Measurements from ENCODE around the gene DDB1.

DDB1 gene

GRCh38 chr11:61353131-61354067 lies 20.5 kb upstream of the DDB1 start:
- ChIA-PET CTCF (interaction anchor here (1.3 to 27.5 kb wide), 3 partner anchors 8 to 30 kb away, joined by 3 to 352 read pairs (median 239); partner anchors contain the start of genes DDB1 and TKFC), POLR2A (no interaction called here)
- TF ChIP-seq CTCF (IDR thresholded peaks at IDR 0.05; ENCODE audit: insufficient read depth, low read length, missing control alignments): no peak
- no peak overlapping the region for H3K4me3 ChIP-seq (ENCODE audit: low read depth, low read length)
- DNase-seq (ENCODE audit: low read depth, low spot score): no peak

GRCh38 chr11:61352038-61352437 lies 19.1 kb upstream of the DDB1 start:
- CTCF ChIA-PET: interaction anchor here (0.9 to 27.5 kb wide), 4 partner anchors 9 to 94 kb away, joined by 3 to 352 read pairs (median 4); partner anchors contain the start of genes CYB561A3, DDB1 and TKFC
- POLR2A ChIA-PET: no interaction called here
- no peak for DNase-seq (ENCODE audit: low read depth, low spot score)
- TF ChIP-seq CTCF (IDR thresholded peaks at IDR 0.05; ENCODE audit: insufficient read depth, low read length, missing control alignments): no peak
- H3K4me3 ChIP-seq (ENCODE audit: low read depth, low read length): no peak overlapping the region

- H3K4me3 ChIP-seq (ENCODE audit: low read depth, low read length): no peak overlapping the region
- CTCF ChIA-PET: interaction anchor here (1.2 to 27.5 kb wide), 2 partner anchors 10 to 14 kb away, joined by 5 to 352 read pairs; partner anchors contain the start of genes CYB561A3, DDB1 and TKFC
- DNase-seq (ENCODE audit: low read depth, low spot score): no peak
- POLR2A ChIA-PET: interaction anchor here (4.5 kb wide), 1 partner anchor 11 kb away, joined by 33 read pairs; the partner anchor contains the start of genes CYB561A3 and TMEM138
- no peak for TF ChIP-seq CTCF (IDR thresholded peaks at IDR 0.05; ENCODE audit: insufficient read depth, low read length, missing control alignments)
These were observed 17.9 kb upstream of the DDB1 start for GRCh38 chr11:61350803-61351202.

GRCh38 chr11:61350336-61350735 lies 17.4 kb upstream of the DDB1 start:
- H3K4me3 ChIP-seq (ENCODE audit: low read depth, low read length): no peak overlapping the region
- CTCF ChIA-PET: interaction anchor here (27.5 kb wide), 1 partner anchor 14 kb away, joined by 352 read pairs; the partner anchor contains the start of genes DDB1 and TKFC
- no peak for TF ChIP-seq CTCF (IDR thresholded peaks at IDR 0.05; ENCODE audit: insufficient read depth, low read length, missing control alignments)
- POLR2A ChIA-PET: interaction anchor here (0.7 to 4.5 kb wide), 2 partner anchors 11 to 28 kb away, joined by 3 to 33 read pairs; partner anchors contain the start of genes CYB561A3 and TMEM138
- no peak for DNase-seq (ENCODE audit: low read depth, low spot score)

- no peak overlapping the region for H3K4me3 ChIP-seq (ENCODE audit: low read depth, low read length)
- TF ChIP-seq CTCF (IDR thresholded peaks at IDR 0.05; ENCODE audit: insufficient read depth, low read length, missing control alignments): no peak
- POLR2A ChIA-PET: interaction anchor here (0.7 to 4.5 kb wide), 2 partner anchors 12 to 29 kb away, joined by 3 to 33 read pairs; partner anchors contain the start of genes CYB561A3 and TMEM138
- no peak for DNase-seq (ENCODE audit: low read depth, low spot score)
- CTCF ChIA-PET: interaction anchor here (27.5 kb wide), 1 partner anchor 13 kb away, joined by 352 read pairs; the partner anchor contains the start of genes DDB1 and TKFC
These were observed 17.0 kb upstream of the DDB1 start for GRCh38 chr11:61349916-61350315.

All from AG04449 (cell line).